BLaER1 (cell line): Measurements from ENCODE around the gene HS2ST1.

Experiments
- H3K27ac ChIP-seq: shearing (Covaris generic); formaldehyde crosslinking; 2 replicates; pipeline ENCODE4 v1.8.1; 2022
- H3K27me3 ChIP-seq: shearing (Covaris generic); formaldehyde crosslinking; 2 replicates; pipeline ENCODE4 v1.8.1; 2022
- H3K36me3 ChIP-seq: shearing (Covaris generic); formaldehyde crosslinking; 2 replicates; pipeline ENCODE4 v1.8.1; 2022
- H3K4me1 ChIP-seq: shearing (Covaris generic); formaldehyde crosslinking; 2 replicates; pipeline ENCODE4 v1.8.1; 2022
- H3K4me2 ChIP-seq: shearing (Covaris generic); formaldehyde crosslinking; 2 replicates; pipeline ENCODE4 v1.8.1; 2022
- H3K4me3 ChIP-seq: shearing (Covaris generic); formaldehyde crosslinking; 2 replicates; pipeline ENCODE4 v1.8.1; 2022
- H3K9ac ChIP-seq: shearing (Covaris generic); formaldehyde crosslinking; 2 replicates; pipeline ENCODE4 v1.8.1; 2022
- H3K9me3 ChIP-seq: shearing (Covaris generic); formaldehyde crosslinking; 2 replicates; pipeline ENCODE4 v1.8.1; 2022
- H4K20me1 ChIP-seq: shearing (Covaris generic); formaldehyde crosslinking; 2 replicates; pipeline ENCODE4 v1.8.1; 2022
- Cebpa-rat ChIP-seq: shearing (Covaris generic); IDR thresholded peaks from 2 replicates; pipeline ENCODE4 v1.8.1; 2022

The HS2ST1 gene

GRCh38 chr1:87074001-87074795 is 159.8 kb downstream of the HS2ST1 start:
- Histone ChIP-seq H3K4me2 (no peak overlapping the region), H3K9me3 (no peaks in the 10 kb centered on the region), H3K9ac (no peak overlapping the region), H3K27me3 (no peaks in the 10 kb centered on the region), H3K36me3 (peaks cover 12% of the 10 kb centered on the region; the same call in 1 of the 2 replicates), H4K20me1 (no peaks in the 10 kb centered on the region), H3K27ac (no peak overlapping the region), H3K4me3 (no peak overlapping the region), H3K4me1 (no peaks in the 10 kb centered on the region)
- TF ChIP-seq Cebpa-rat = no peak

GRCh38 chr1:87077959-87078639 is 163.7 kb downstream of the HS2ST1 start:
- no peak overlapping the region for H3K27ac ChIP-seq
- H3K4me2 ChIP-seq = no peak overlapping the region
- TF ChIP-seq Cebpa-rat = no peak
- H3K9me3 ChIP-seq = no peaks in the 10 kb centered on the region
- no peak overlapping the region for H3K9ac ChIP-seq
- H3K27me3 ChIP-seq = no peaks in the 10 kb centered on the region
- no peaks in the 10 kb centered on the region for H3K4me1 ChIP-seq
- peaks cover 18% of the 10 kb centered on the region; the same call in 1 of the 2 replicates for H3K36me3 ChIP-seq
- H3K4me3 ChIP-seq = no peak overlapping the region
- H4K20me1 ChIP-seq = no peaks in the 10 kb centered on the region

GRCh38 chr1:87084244-87084836 is 169.9 kb downstream of the HS2ST1 start:
- TF ChIP-seq Cebpa-rat = no peak
- Histone ChIP-seq H3K9ac (no peak overlapping the region), H3K27ac (no peak overlapping the region), H3K27me3 (no peaks in the 10 kb centered on the region), H3K36me3 (peaks cover 14% of the 10 kb centered on the region; the same call in 1 of the 2 replicates), H3K4me2 (no peak overlapping the region), H3K4me1 (no peaks in the 10 kb centered on the region), H3K4me3 (no peak overlapping the region), H4K20me1 (no peaks in the 10 kb centered on the region), H3K9me3 (no peaks in the 10 kb centered on the region)

- Histone ChIP-seq H3K4me3 (no peak overlapping the region), H3K4me1 (no peaks in the 10 kb centered on the region), H3K9ac (no peak overlapping the region), H3K9me3 (no peaks in the 10 kb centered on the region), H3K36me3 (peaks cover 9% of the 10 kb centered on the region; the same call in 1 of the 2 replicates), H3K27ac (no peak overlapping the region), H3K27me3 (no peaks in the 10 kb centered on the region), H4K20me1 (no peaks in the 10 kb centered on the region), H3K4me2 (no peak overlapping the region)
- no peak for TF ChIP-seq Cebpa-rat
Measured at GRCh38 chr1:87086120-87086519, 171.7 kb downstream of the HS2ST1 start.

- peaks cover 11% of the 10 kb centered on the region; the same call in 1 of the 2 replicates for H3K36me3 ChIP-seq
- H3K27me3 ChIP-seq = no peaks in the 10 kb centered on the region
- H3K4me2 ChIP-seq = no peak overlapping the region
- TF ChIP-seq Cebpa-rat = no peak
- no peak overlapping the region for H3K9ac ChIP-seq
- no peak overlapping the region for H3K4me3 ChIP-seq
- no peaks in the 10 kb centered on the region for H4K20me1 ChIP-seq
- H3K27ac ChIP-seq = no peak overlapping the region
- H3K9me3 ChIP-seq = no peaks in the 10 kb centered on the region
- no peaks in the 10 kb centered on the region for H3K4me1 ChIP-seq
Measured at GRCh38 chr1:87089070-87089736, 174.8 kb downstream of the HS2ST1 start.

GRCh38 chr1:87089823-87090222 is 175.4 kb downstream of the HS2ST1 start:
- H3K36me3 ChIP-seq = peaks cover 15% of the 10 kb centered on the region; the same call in 1 of the 2 replicates
- no peak overlapping the region for H3K4me3 ChIP-seq
- H3K9me3 ChIP-seq = no peaks in the 10 kb centered on the region
- no peaks in the 10 kb centered on the region for H3K27me3 ChIP-seq
- no peak overlapping the region for H3K4me2 ChIP-seq
- no peak overlapping the region for H3K27ac ChIP-seq
- TF ChIP-seq Cebpa-rat = no peak
- H3K4me1 ChIP-seq = no peaks in the 10 kb centered on the region
- H3K9ac ChIP-seq = no peak overlapping the region
- no peaks in the 10 kb centered on the region for H4K20me1 ChIP-seq

- no peaks in the 10 kb centered on the region for H3K4me1 ChIP-seq
- no peak overlapping the region for H3K4me2 ChIP-seq
- peaks cover 16% of the 10 kb centered on the region; the same call in 1 of the 2 replicates for H3K36me3 ChIP-seq
- H3K9me3 ChIP-seq = no peaks in the 10 kb centered on the region
- H3K27me3 ChIP-seq = no peaks in the 10 kb centered on the region
- no peak overlapping the region for H3K4me3 ChIP-seq
- H3K9ac ChIP-seq = no peak overlapping the region
- H3K27ac ChIP-seq = no peak overlapping the region
- TF ChIP-seq Cebpa-rat = no peak
- no peaks in the 10 kb centered on the region for H4K20me1 ChIP-seq
Measured at GRCh38 chr1:87091425-87091824, 177.0 kb downstream of the HS2ST1 start.

- Histone ChIP-seq H3K4me2 (no peak overlapping the region), H3K4me1 (no peaks in the 10 kb centered on the region)
Measured at GRCh38 chr1:87092846-87093245, 178.4 kb downstream of the HS2ST1 start.

GRCh38 chr1:87093286-87093685 is 178.9 kb downstream of the HS2ST1 start:
- no peaks in the 10 kb centered on the region for H3K9me3 ChIP-seq
- H3K36me3 ChIP-seq = peaks cover 20% of the 10 kb centered on the region
- H3K9ac ChIP-seq = no peak overlapping the region
- TF ChIP-seq Cebpa-rat = no peak
- no peak overlapping the region for H3K27ac ChIP-seq
- H4K20me1 ChIP-seq = no peaks in the 10 kb centered on the region
- H3K4me2 ChIP-seq = no peak overlapping the region
- no peaks in the 10 kb centered on the region for H3K27me3 ChIP-seq
- no peaks in the 10 kb centered on the region for H3K4me1 ChIP-seq
- no peak overlapping the region for H3K4me3 ChIP-seq

More at GRCh38 chr1:87092846-87093245, 178.4 kb downstream of the HS2ST1 start:
- Histone ChIP-seq H3K4me3 (no peak overlapping the region), H3K9ac (no peak overlapping the region), H3K36me3 (peaks cover 21% of the 10 kb centered on the region), H4K20me1 (no peaks in the 10 kb centered on the region), H3K27me3 (no peaks in the 10 kb centered on the region), H3K9me3 (no peaks in the 10 kb centered on the region), H3K27ac (no peak overlapping the region)
- TF ChIP-seq Cebpa-rat = no peak
